Measurements from ENCODE around the gene TNFAIP8L1.

- TF ChIP-seq EZH2 (optimal IDR thresholded peaks at IDR 0.05; ENCODE audit: low read depth, low read length) (no peak), CTCF (IDR thresholded peaks at IDR 0.05; ENCODE audit: low read length) (no peak)
These were observed 12.8 kb downstream of the TNFAIP8L1 start for GRCh38 chr19:4652075-4652474.
